ENCODE results near the gene RAB3C.

Gene RAB3C

DNA sequence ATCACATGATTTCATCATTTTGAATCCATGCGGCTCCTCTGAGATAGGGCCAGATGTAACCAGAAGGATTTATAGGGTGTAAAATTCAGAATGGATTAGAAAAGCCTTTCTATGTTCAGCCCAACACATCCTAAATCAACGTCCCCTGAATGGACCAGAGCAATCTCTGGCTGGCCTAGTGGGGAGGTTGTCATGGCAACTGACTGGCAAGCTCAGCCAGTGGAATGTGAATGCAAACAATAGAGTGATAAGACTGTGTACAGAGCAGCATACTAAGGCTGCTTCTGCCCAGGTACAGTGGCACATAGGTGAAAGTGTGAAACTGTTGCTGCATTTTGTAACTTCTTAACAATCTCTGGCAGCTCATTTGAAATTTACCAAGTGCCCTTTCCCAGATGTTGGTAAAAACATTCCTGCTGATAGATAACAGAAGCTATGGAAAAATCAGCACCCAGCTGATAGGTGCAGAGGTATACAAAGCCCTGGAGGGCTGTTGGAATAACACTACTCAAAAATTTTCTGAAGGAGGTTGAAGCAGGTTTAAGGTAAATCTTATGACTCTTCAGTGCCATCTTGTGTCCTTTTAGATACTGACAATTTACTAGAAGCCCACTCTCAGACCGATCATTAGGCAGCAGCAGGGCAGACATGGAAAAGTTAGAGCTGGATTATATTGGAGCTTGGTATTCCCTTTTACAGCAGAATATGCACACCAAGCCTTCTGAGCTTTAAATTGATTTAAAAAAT, 267.2 kb downstream of the RAB3C start:
- H3K4me3 ChIP-seq (replicated peaks; ENCODE audit: low read depth, low read length), result no peak overlapping the region
- TF ChIP-seq, protein P1, sequence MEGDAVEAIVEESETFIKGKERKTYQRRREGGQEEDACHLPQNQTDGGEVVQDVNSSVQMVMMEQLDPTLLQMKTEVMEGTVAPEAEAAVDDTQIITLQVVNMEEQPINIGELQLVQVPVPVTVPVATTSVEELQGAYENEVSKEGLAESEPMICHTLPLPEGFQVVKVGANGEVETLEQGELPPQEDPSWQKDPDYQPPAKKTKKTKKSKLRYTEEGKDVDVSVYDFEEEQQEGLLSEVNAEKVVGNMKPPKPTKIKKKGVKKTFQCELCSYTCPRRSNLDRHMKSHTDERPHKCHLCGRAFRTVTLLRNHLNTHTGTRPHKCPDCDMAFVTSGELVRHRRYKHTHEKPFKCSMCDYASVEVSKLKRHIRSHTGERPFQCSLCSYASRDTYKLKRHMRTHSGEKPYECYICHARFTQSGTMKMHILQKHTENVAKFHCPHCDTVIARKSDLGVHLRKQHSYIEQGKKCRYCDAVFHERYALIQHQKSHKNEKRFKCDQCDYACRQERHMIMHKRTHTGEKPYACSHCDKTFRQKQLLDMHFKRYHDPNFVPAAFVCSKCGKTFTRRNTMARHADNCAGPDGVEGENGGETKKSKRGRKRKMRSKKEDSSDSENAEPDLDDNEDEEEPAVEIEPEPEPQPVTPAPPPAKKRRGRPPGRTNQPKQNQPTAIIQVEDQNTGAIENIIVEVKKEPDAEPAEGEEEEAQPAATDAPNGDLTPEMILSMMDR (IDR thresholded peaks at IDR 0.05; ENCODE audit: insufficient read depth, low read length, poor library complexity, severe bottlenecking), result peak; percentile 40
- DNase-seq (ENCODE audit: extremely low read depth, insufficient read length), result no peak
- no peaks in the 10 kb centered on the region; the same call in 1 of the 2 replicates for H3K27me3 ChIP-seq (replicated peaks; ENCODE audit: control insufficient read depth, insufficient read depth, low read length)
- H3K36me3 ChIP-seq (ENCODE audit: control insufficient read depth, insufficient read depth, low read length), result no peaks in the 10 kb centered on the region

DNA sequence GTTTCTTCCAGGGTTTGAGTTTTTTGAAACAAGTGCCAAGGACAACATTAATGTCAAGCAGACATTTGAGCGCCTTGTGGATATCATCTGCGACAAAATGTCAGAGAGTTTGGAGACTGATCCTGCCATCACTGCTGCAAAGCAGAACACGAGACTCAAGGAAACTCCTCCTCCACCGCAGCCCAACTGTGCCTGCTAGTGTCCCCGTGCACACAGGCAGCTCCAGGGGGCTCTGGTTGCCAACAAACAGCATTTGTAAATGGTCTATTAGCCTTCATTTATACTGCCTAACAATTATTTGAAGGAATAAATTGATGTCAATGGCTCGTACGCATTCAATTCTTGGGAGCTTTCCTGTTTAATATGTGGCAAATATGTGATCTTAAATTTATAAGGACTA, 268.3 kb downstream of the RAB3C start:
- Histone ChIP-seq H3K36me3 (ENCODE audit: control insufficient read depth, insufficient read depth, low read length) (no peaks in the 10 kb centered on the region), H3K27me3 (replicated peaks; ENCODE audit: control insufficient read depth, insufficient read depth, low read length) (no peaks in the 10 kb centered on the region; the same call in 1 of the 2 replicates), H3K4me3 (replicated peaks; ENCODE audit: low read depth, low read length) (no peak overlapping the region)
- TF ChIP-seq, protein P1 (IDR thresholded peaks at IDR 0.05; ENCODE audit: insufficient read depth, low read length, poor library complexity, severe bottlenecking), result no peak
- no peak for DNase-seq (ENCODE audit: extremely low read depth, insufficient read length)

DNA sequence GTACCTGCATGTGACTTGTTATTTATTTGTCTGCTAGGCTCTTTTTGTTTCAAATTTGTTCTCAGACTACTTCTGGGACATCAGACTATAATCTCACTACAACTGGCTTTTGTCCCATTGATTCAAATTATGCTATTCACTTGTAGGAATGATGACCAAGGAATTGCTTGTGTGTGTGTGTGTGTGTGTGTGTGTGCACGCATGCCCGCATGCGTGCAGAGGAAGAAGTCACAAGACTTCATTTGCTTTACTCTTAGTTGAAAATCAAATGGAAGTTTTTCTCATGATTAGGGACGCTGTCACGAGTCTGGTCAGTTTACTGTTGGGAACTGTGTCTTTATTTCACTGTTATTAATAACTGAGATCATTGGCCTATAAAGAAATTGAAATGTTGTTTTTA, 268.7 kb downstream of the RAB3C start:
- H3K4me3 ChIP-seq (replicated peaks; ENCODE audit: low read depth, low read length), result no peak overlapping the region
- H3K27me3 ChIP-seq (replicated peaks; ENCODE audit: control insufficient read depth, insufficient read depth, low read length), result no peaks in the 10 kb centered on the region; the same call in 1 of the 2 replicates
- TF ChIP-seq, protein P1 (IDR thresholded peaks at IDR 0.05; ENCODE audit: insufficient read depth, low read length, poor library complexity, severe bottlenecking), result no peak
- no peaks in the 10 kb centered on the region for H3K36me3 ChIP-seq (ENCODE audit: control insufficient read depth, insufficient read depth, low read length)
- DNase-seq (ENCODE audit: extremely low read depth, insufficient read length), result no peak

DNA sequence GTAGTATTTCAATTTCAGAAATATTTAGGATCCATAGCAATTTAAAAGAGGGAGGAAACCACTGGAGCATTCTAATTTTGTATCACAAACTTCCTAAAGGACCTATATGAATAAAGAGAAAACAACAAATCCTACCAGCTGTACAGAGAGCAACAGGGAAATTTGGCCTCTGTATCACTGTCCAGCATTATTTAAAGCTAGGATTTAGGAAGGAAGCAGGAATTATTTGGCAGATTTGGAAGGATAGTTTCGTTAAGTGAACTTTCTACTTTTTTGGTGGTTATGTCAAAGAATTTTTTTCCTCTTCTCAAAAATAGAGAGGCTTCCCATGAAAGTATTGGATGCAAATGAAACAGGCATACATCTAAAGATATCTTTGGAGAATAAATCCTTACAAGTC, 269.7 kb downstream of the RAB3C start:
- Histone ChIP-seq H3K4me3 (replicated peaks; ENCODE audit: low read depth, low read length) (no peak overlapping the region), H3K27me3 (replicated peaks; ENCODE audit: control insufficient read depth, insufficient read depth, low read length) (no peaks in the 10 kb centered on the region; the same call in 1 of the 2 replicates), H3K36me3 (ENCODE audit: control insufficient read depth, insufficient read depth, low read length) (no peaks in the 10 kb centered on the region)
- DNase-seq (ENCODE audit: extremely low read depth, insufficient read length), result no peak
- TF ChIP-seq, protein P1 (IDR thresholded peaks at IDR 0.05; ENCODE audit: insufficient read depth, low read length, poor library complexity, severe bottlenecking), result no peak

DNA sequence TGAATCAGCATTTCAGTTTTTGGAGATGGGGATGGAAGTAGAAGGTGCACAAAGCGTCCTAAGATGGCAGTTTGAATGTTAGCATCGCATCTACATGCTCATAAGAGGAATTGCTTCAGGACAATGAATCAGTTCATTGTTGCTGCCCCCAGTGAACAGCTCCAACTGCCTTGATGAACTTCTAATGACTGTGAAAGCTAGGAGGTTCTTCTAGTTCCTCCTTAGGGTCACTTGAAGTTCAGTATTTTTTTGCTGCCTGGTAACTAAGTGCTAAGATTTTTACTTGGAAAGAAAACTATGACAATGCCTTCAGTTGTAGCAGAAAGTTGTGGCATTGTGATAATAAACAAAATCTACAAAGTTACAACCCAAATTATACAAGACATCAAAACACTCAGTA, 271.6 kb downstream of the RAB3C start:
- TF ChIP-seq, protein P1 (IDR thresholded peaks at IDR 0.05; ENCODE audit: insufficient read depth, low read length, poor library complexity, severe bottlenecking), result no peak
- H3K4me3 ChIP-seq (replicated peaks; ENCODE audit: low read depth, low read length), result no peak overlapping the region
- no peak for DNase-seq (ENCODE audit: extremely low read depth, insufficient read length)
- H3K36me3 ChIP-seq (ENCODE audit: control insufficient read depth, insufficient read depth, low read length), result no peaks in the 10 kb centered on the region
- H3K27me3 ChIP-seq (replicated peaks; ENCODE audit: control insufficient read depth, insufficient read depth, low read length), result no peaks in the 10 kb centered on the region; the same call in 1 of the 2 replicates
